DMS79 treated with DMSO at 0.1 percent for 48 hours (cell line): ENCODE data around the gene CSNK1G3.
"Not testable (repeated sequence)": the region's sequence is repeated elsewhere in the genome, so short reads cannot be mapped to it uniquely, and the experiment has no call there.

Experiments
- DNase-seq: peaks from one replicate; lab custom pipeline; 2025; lab: John Stamatoyannopoulos, UW

The CSNK1G3 gene

GRCh38 chr5:123511648-123512605 lies at the start of gene CSNK1G3:
CSNK1G3 (plus strand) TSS chr5:123512177; CDS start chr5:123545664, 33,487 bp downstream.
- DNase-seq, result peak; percentile 80

GRCh38 chr5:123466839-123467238 lies 45.1 kb upstream of the CSNK1G3 start:
- DNase-seq, result not testable (repeated sequence)

GRCh38 chr5:123471385-123471784 lies 40.6 kb upstream of the CSNK1G3 start:
- no peak for DNase-seq

- no peak for DNase-seq
Observed at GRCh38 chr5:123472150-123472924, 39.6 kb upstream of the CSNK1G3 start.

- DNase-seq, result no peak
Observed at GRCh38 chr5:123474228-123474627, 37.7 kb upstream of the CSNK1G3 start.

GRCh38 chr5:123476731-123477130 lies 35.2 kb upstream of the CSNK1G3 start:
- no peak for DNase-seq

GRCh38 chr5:123478546-123478945 lies 33.4 kb upstream of the CSNK1G3 start:
- DNase-seq, result no peak

- no peak for DNase-seq
Observed at GRCh38 chr5:123482258-123482657, 29.7 kb upstream of the CSNK1G3 start.

GRCh38 chr5:123483446-123484077 lies 28.4 kb upstream of the CSNK1G3 start:
- DNase-seq, result no peak

- no peak for DNase-seq
Observed at GRCh38 chr5:123485275-123485674, 26.7 kb upstream of the CSNK1G3 start.

GRCh38 chr5:123486951-123487655 lies 24.9 kb upstream of the CSNK1G3 start:
- DNase-seq, result no peak

GRCh38 chr5:123490974-123491373 lies 21.0 kb upstream of the CSNK1G3 start:
- DNase-seq, result no peak

GRCh38 chr5:123495211-123495610 lies 16.8 kb upstream of the CSNK1G3 start:
- not testable (repeated sequence) for DNase-seq

GRCh38 chr5:123496892-123497291 lies 15.1 kb upstream of the CSNK1G3 start:
- peak; percentile 6 for DNase-seq

- DNase-seq, result no peak
Observed at GRCh38 chr5:123500471-123500870, 11.5 kb upstream of the CSNK1G3 start.

GRCh38 chr5:123502120-123502519 lies 9.9 kb upstream of the CSNK1G3 start:
- DNase-seq, result no peak

- no peak for DNase-seq
Observed at GRCh38 chr5:123503299-123503698, 8.7 kb upstream of the CSNK1G3 start.

- DNase-seq, result no peak
Observed at GRCh38 chr5:123505633-123506032, 6.3 kb upstream of the CSNK1G3 start.

- no peak for DNase-seq
Observed at GRCh38 chr5:123508441-123508840, 3.5 kb upstream of the CSNK1G3 start.

GRCh38 chr5:123511290-123511647 lies 708 bp upstream of the CSNK1G3 start:
- DNase-seq, result no peak

GRCh38 chr5:123512611-123513461 lies 859 bp downstream of the CSNK1G3 start:
- DNase-seq, result peak; percentile 15
